ENCODE measurements around the gene ARHGAP9. TPM values are rescaled to one million over a fixed set of nuclear protein-coding genes. Genes with fewer than 3 reads are reported as not detected.
"Not testable (repeated sequence)": the region's sequence is repeated elsewhere in the genome, so short reads cannot be mapped to it uniquely, and the experiment has no call there.

The ARHGAP9 gene
- total and polyA plus RNA-seq, 12 donors = 1.3 to 46.4 (median 16.8) TPM

DNA sequence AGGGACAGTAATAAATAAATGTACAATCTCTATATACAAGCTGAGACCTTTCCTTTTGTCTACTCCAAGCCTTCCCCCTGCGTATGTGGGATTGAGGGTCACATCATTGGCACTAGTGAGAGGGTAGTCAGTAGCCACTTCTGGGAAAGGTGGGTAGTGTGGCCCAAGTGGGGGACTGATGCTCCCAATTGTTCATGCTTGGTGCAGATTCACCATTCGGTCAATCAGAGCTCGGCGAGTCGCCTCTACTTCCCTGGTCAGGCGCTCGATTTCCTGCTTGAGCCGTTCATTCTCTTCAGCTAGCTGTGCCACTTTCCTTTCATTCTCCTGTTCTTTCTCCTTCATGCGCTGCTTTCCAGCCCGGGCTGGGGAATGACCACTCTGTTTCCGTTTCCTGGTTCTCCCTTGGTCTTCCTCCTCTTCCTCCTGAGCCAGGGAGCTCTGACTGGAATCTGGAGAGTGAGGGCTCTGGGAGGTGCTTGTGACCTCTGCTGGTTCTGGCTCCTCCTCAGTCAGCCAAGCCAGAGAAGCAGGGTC lies 37.0 kb upstream of the ARHGAP9 start:
- H3K4me3 ChIP-seq = no peak overlapping the region
- peaks cover 26 to 36% of the 10 kb centered on the region in 2 donors for H3K4me1 ChIP-seq (replicated peaks in 1 of 2)
- no peak for TF ChIP-seq POLR2A (IDR thresholded peaks at IDR 0.05)
- TF ChIP-seq, protein P1, sequence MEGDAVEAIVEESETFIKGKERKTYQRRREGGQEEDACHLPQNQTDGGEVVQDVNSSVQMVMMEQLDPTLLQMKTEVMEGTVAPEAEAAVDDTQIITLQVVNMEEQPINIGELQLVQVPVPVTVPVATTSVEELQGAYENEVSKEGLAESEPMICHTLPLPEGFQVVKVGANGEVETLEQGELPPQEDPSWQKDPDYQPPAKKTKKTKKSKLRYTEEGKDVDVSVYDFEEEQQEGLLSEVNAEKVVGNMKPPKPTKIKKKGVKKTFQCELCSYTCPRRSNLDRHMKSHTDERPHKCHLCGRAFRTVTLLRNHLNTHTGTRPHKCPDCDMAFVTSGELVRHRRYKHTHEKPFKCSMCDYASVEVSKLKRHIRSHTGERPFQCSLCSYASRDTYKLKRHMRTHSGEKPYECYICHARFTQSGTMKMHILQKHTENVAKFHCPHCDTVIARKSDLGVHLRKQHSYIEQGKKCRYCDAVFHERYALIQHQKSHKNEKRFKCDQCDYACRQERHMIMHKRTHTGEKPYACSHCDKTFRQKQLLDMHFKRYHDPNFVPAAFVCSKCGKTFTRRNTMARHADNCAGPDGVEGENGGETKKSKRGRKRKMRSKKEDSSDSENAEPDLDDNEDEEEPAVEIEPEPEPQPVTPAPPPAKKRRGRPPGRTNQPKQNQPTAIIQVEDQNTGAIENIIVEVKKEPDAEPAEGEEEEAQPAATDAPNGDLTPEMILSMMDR (IDR thresholded peaks at IDR 0.05) = no peak
- H3K27me3 ChIP-seq = no peaks in the 10 kb centered on the region
- 79 to 90% (median 87%) methylated on average over 11 of the region's 11 CpGs for WGBS, 4 donors
- H3K27ac ChIP-seq = peak overlapping the region in 2 of 5 donors; percentile 72 to 100
- peaks cover 0 to 61% of the 10 kb centered on the region in 2 donors for H3K36me3 ChIP-seq (replicated peaks in 1 of 2)
- intact Hi-C loops (cut with DNase I) = no loop called here
- DNase-seq = no peak
- H3K9me3 ChIP-seq (replicated peaks in 1 of 3) = no peaks in the 10 kb centered on the region

DNA sequence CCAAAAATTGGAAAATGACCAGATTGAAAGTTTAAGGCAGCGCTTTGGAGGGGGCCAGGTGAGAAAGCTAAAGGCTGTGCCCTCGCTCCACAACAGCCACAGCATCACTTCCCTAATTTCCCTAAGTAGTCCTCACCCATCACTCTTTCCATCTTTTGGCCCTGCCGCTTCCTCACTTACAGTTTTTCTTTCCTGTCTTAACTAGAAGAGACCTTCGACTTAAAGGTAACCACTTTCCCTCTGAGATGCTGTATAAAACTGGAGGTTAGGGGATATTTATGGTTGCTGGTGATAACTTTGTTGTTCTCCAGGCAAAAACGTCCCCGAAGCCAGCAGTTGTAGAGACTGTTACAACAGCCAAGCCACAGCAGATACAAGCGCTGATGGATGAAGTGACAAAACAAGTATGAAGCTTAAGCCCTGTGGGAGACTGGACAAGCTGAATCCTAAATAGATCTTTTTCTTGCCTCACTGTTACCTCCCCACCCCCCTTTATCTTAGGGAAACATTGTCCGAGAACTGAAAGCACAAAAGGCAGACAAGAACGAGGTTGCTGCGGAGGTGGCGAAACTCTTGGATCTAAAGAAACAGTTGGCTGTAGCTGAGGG lies 36.4 kb upstream of the ARHGAP9 start:
- intact Hi-C loops (cut with DNase I) = no loop called here
- TF ChIP-seq POLR2A (IDR thresholded peaks at IDR 0.05) = no peak
- TF ChIP-seq, protein P1 (IDR thresholded peaks at IDR 0.05) = no peak
- no peaks in the 10 kb centered on the region for H3K27me3 ChIP-seq
- H3K4me3 ChIP-seq = no peak overlapping the region
- peak overlapping the region in 1 of 5 donors; percentile 100 for H3K27ac ChIP-seq
- no peak for DNase-seq
- H3K9me3 ChIP-seq (replicated peaks in 1 of 3) = no peaks in the 10 kb centered on the region
- H3K4me1 ChIP-seq (replicated peaks in 1 of 2) = peaks cover 19 to 29% of the 10 kb centered on the region in 2 donors
- H3K36me3 ChIP-seq (replicated peaks in 1 of 2) = peaks cover 0 to 67% of the 10 kb centered on the region in 2 donors
- 83 to 86% (median 85%) methylated on average over 11 of the region's 11 CpGs for WGBS, 4 donors

DNA sequence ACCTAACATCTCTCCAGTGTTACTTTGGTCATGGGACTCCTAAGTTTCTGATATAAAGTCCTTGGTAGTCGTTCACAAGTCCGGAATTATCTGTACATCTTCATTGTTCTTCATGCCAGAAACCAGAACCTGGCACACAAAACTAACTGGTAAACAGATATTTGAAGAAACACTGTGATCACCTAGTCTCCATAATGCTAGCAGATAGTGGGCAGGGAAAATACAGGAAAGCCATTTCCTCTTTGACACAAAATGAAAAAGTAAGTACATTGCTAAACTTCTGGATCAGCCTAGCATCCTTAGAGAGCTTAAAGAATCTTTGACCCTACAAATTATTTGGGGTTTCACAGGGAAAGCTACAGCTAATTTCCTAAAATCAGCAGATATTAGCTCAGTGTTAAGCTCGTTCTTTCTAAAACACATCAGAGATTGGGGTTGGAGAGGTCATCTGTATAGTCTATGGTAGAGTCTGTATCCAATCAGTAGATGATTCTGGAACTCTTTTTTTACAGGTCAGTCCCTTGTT lies 35.8 kb upstream of the ARHGAP9 start:
- H3K4me1 ChIP-seq (replicated peaks in 1 of 2) = peaks cover 16 to 26% of the 10 kb centered on the region in 2 donors
- intact Hi-C loops (cut with DNase I) = no loop called here
- H3K27me3 ChIP-seq = no peaks in the 10 kb centered on the region
- peaks cover 0 to 67% of the 10 kb centered on the region in 2 donors for H3K36me3 ChIP-seq (replicated peaks in 1 of 2)
- no peak overlapping the region for H3K4me3 ChIP-seq
- no peak overlapping the region for H3K27ac ChIP-seq
- H3K9me3 ChIP-seq (replicated peaks in 1 of 3) = no peaks in the 10 kb centered on the region
- no peak for DNase-seq
- WGBS, 4 donors = 55 to 66% (median 64%) methylated on average over 3 of the region's 3 CpGs
- no peak for TF ChIP-seq POLR2A (IDR thresholded peaks at IDR 0.05)
- TF ChIP-seq, protein P1 (IDR thresholded peaks at IDR 0.05) = no peak

DNA sequence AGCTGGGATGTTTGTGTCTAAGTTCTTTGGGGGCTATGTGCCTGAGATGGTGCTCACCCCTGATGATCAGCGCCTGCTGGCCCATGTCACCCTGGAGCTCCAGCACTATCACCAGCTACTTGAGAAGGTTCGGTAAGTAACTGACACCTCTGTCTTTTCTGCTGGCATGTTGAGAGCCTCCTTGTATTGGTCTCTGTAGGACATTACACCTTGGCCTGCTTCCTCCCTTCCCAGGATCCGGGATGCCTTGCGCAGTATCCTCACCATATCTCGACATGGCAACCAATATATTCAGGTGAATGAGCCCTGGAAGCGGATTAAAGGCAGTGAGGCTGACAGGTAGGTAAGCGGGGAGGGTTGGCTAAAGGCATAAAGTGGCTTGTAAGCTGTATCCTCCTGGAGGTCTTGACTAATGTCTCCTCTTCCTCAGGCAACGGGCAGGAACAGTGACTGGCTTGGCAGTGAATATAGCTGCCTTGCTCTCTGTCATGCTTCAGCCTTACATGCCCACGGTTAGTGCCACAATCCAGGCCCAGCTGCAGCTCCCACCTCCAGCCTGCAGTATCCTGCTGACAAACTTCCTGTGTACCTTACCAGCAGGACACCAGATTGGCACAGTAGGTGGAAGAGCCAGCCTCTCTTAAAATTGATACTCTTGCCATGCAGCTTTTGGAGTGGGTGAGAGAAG lies 35.2 kb upstream of the ARHGAP9 start:
- WGBS, 4 donors = 83 to 92% (median 90%) methylated on average over 9 of the region's 9 CpGs
- Histone ChIP-seq H3K4me3 (no peak overlapping the region), H3K4me1 (replicated peaks in 1 of 2) (peaks cover 16 to 26% of the 10 kb centered on the region in 2 donors), H3K27ac (no peak overlapping the region), H3K36me3 (replicated peaks in 1 of 2) (peaks cover 0 to 73% of the 10 kb centered on the region in 2 donors), H3K9me3 (replicated peaks in 1 of 3) (no peaks in the 10 kb centered on the region), H3K27me3 (no peaks in the 10 kb centered on the region)
- no peak for DNase-seq
- no peak for TF ChIP-seq POLR2A (IDR thresholded peaks at IDR 0.05)
- TF ChIP-seq, protein P1 (IDR thresholded peaks at IDR 0.05) = no peak
- intact Hi-C loops (cut with DNase I) = no loop called here

DNA sequence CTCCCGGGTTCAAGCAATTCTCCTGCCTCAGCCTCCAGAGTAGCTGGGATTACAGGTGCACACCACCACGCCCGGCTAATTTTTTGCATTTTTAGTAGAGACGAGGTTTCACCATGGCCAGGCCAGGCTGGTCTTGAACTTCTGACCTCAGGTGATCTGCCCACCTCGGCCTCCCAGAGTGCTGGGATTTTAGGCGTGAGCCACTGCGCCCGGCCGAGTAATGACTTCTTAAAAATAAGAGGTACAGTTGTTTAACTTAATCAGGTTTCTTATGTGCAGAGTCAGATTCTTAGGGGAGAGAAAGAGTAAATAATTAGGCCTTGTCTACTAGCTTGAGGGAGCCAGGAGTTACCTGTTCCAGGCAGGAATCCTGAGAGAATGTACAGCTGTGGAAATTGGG lies 34.6 kb upstream of the ARHGAP9 start:
- WGBS, 4 donors = 88 to 95% (median 93%) methylated on average over 9 of the region's 9 CpGs
- not testable (repeated sequence) for H3K4me3 ChIP-seq

DNA sequence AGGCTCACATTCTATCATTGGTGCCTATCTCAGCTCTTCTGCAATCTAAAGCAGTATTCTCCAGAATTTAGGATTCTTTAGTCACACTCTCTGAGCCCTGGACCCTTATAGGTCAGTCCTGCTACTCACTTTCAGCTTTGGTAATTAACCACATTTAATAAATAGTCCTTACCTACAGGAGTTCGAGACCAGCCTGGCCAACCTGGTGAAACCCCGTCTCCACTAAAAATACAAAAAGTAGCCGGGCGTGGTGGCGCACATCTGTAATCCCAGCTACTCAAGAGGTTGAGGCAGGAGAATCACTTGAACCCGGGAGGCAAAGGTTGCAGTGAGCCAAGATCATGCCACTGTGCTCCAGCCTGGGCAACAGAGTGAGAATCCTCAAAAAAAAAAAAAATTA lies 34.0 kb upstream of the ARHGAP9 start:
- H3K4me1 ChIP-seq (replicated peaks in 1 of 2) = peaks cover 13 to 19% of the 10 kb centered on the region in 2 donors
- DNase-seq; intact Hi-C loops (cut with DNase I); H3K27ac ChIP-seq; H3K4me3 ChIP-seq; H3K9me3 ChIP-seq (replicated peaks in 1 of 3); H3K27me3 ChIP-seq: not testable (repeated sequence)
- peaks cover 0 to 84% of the 10 kb centered on the region in 2 donors for H3K36me3 ChIP-seq (replicated peaks in 1 of 2)
- 95 to 98% (median 97%) methylated on average over 6 of the region's 6 CpGs for WGBS, 4 donors

More for the DNA sequence above, 34.6 kb upstream of the ARHGAP9 start:
- H3K27ac ChIP-seq; intact Hi-C loops (cut with DNase I); DNase-seq; H3K27me3 ChIP-seq; H3K9me3 ChIP-seq (replicated peaks in 1 of 3): not testable (repeated sequence)
- Histone ChIP-seq H3K36me3 (replicated peaks in 1 of 2) (peaks cover 0 to 79% of the 10 kb centered on the region in 2 donors), H3K4me1 (replicated peaks in 1 of 2) (peaks cover 16 to 25% of the 10 kb centered on the region in 2 donors)
